GM12878 (cell line): ENCODE data around the gene PDE6C.

Source experiments
- CBX3 ChIP-seq: fragments of 200-600 bp; sonication (generic); IDR thresholded peaks from 2 replicates; pipeline ENCODE4 v1.6.1; 2016; ENCODE audit warnings: low read depth, borderline replicate concordance
- CHD4 ChIP-seq: fragments of 200-600 bp; sonication (generic); IDR thresholded peaks from 2 replicates; pipeline ENCODE4 v1.6.1; 2016; ENCODE audit warnings: mild to moderate bottlenecking
- CTCF ChIP-seq, 3 experiments: IDR thresholded peaks in 2 of 3; conservative IDR thresholded peaks in 1 of 3; 2 replicates each; pipeline ENCODE4 v1.5.1; 2011; ENCODE audit warnings: low read depth in 3 of 3, low read length in 3 of 3, mild to moderate bottlenecking in 3 of 3, control low read depth in 2 of 3, moderate library complexity in 2 of 3, inconsistent platforms in 1 of 3, mixed read lengths in 1 of 3; ENCODE audit not compliant: control insufficient read depth in 2 of 3, insufficient read depth in 1 of 3; ENCODE audit errors: extremely low read depth in 1 of 3
- EP300 ChIP-seq, 2 experiments: fragments of 150-350 bp in 1 of 2; IDR thresholded peaks; 2 replicates each; pipeline ENCODE4 v1.6.1; 2011 to 2012; ENCODE audit warnings: low read depth in 2 of 2, low read length in 2 of 2, borderline replicate concordance in 1 of 2, improper control_type of control experiment in 1 of 2, inconsistent platforms in 1 of 2; ENCODE audit not compliant: control insufficient read depth in 1 of 2
- EZH2 ChIP-seq: IDR thresholded peaks from 2 replicates; pipeline ENCODE4 v1.6.1; 2012; ENCODE audit warnings: low read depth, mild to moderate bottlenecking, control low read depth, inconsistent platforms, low read length, borderline replicate concordance; ENCODE audit not compliant: control insufficient read depth
- GABPA ChIP-seq: IDR thresholded peaks from 2 replicates; pipeline ENCODE4 v1.6.1; 2014; ENCODE audit warnings: antibody characterized with exemption, low read depth, mild to moderate bottlenecking, inconsistent platforms
- MYC ChIP-seq: IDR thresholded peaks from 2 replicates; pipeline ENCODE4 v1.6.1; 2011; ENCODE audit warnings: mild to moderate bottlenecking, low read length, moderate library complexity, inconsistent platforms; ENCODE audit not compliant: insufficient read depth, insufficient replicate concordance, insufficient read length, severe bottlenecking
- PML ChIP-seq: IDR thresholded peaks from 2 replicates; pipeline ENCODE4 v1.6.1; 2012; ENCODE audit warnings: low read length, inconsistent platforms
- POLR2A ChIP-seq: IDR thresholded peaks from 2 replicates; pipeline ENCODE4 v1.6.1; 2011; ENCODE audit warnings: low read depth, mild to moderate bottlenecking, low read length
- POLR2AphosphoS5 ChIP-seq: IDR thresholded peaks from 2 replicates; pipeline ENCODE4 v1.6.1; 2011; ENCODE audit warnings: mild to moderate bottlenecking, low read length, inconsistent platforms
- SMC3 ChIP-seq: IDR thresholded peaks from 2 replicates; pipeline ENCODE4 v1.6.1; 2011; ENCODE audit warnings: low read length, improper control_type of control experiment, borderline replicate concordance
- ZBED1 ChIP-seq: IDR thresholded peaks from 2 replicates; pipeline ENCODE4 v1.6.1; 2016; ENCODE audit warnings: borderline replicate concordance

DNA sequence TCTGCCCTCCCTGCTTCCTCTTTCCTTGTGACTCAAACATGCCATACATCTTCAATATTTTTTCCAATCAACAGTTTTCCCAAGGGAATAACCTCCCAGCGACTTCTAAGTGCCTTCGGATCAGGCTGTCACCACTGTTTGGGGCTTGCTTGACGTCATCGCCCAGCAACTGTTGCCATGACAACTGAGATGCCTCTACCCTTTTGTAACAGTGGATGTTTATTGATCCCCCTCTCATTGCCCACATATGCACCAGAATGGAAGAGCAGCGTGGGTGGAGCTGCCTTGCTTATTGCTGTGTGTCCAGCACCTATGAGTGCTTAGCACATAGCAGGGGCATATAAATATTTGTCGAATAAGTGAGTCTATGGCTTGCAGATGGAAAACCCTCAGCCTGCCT lies 31.5 kb upstream of the PDE6C start:
- TF ChIP-seq CTCF (IDR thresholded peaks at IDR 0.05 in 2 of 3, conservative IDR thresholded peaks at IDR 0.05 in 1 of 3; ENCODE audit: control insufficient read depth in 2 of 3, extremely low read depth in 1 of 3, insufficient read depth in 1 of 3, low read depth in 3 of 3, low read length in 3 of 3) (no peak), SMC3 (no peak), EZH2 (no peak), PML (no peak), GABPA (no peak), POLR2AphosphoS5 (no peak), ZBED1 (no peak), EP300 (IDR thresholded peaks at IDR 0.05; ENCODE audit: borderline replicate concordance in 1 of 2, control insufficient read depth in 1 of 2, low read depth in 2 of 2, low read length in 2 of 2) (no peak), CBX3 (no peak), MYC (no peak), POLR2A (no peak), CHD4 (no peak)
